ENCODE measurements around the gene RNF34. TPM values are rescaled to one million over a fixed set of nuclear protein-coding genes. Genes with fewer than 3 reads are reported as not detected.

The RNF34 gene
- total and polyA plus RNA-seq, 2 of the 13 experiments (the other 11 are each of a cell fraction or from before 2014, with no cell fraction given) = 36.8 to 53.2 TPM

GRCh38 chr12:121376754-121377697 is 22.9 kb upstream of the RNF34 start (continued):
- no peak for TF ChIP-seq ZFP91 (CRISPR knock-in tag; IDR thresholded peaks at IDR 0.05; ENCODE audit: borderline replicate concordance)
- TF ChIP-seq JDP2 (CRISPR knock-in tag; IDR thresholded peaks at IDR 0.05; ENCODE audit: borderline replicate concordance) = no peak
- TF ChIP-seq ZBTB4 (CRISPR knock-in tag; IDR thresholded peaks at IDR 0.05; ENCODE audit: borderline replicate concordance) = no peak
- peak; percentile 33; the same call in 1 of the 2 replicates for TF ChIP-seq DRAP1 (CRISPR knock-in tag; IDR thresholded peaks at IDR 0.05)
- TF ChIP-seq ARNTL (CRISPR knock-in tag; IDR thresholded peaks at IDR 0.05) = no peak
- TF ChIP-seq HMGXB3 (CRISPR knock-in tag; IDR thresholded peaks at IDR 0.05; ENCODE audit: borderline replicate concordance) = no peak
- no peak for TF ChIP-seq MED13 (CRISPR knock-in tag; IDR thresholded peaks at IDR 0.05)
- TF ChIP-seq TP53 (CRISPR knock-in tag; conservative IDR thresholded peaks at IDR 0.05) = no peak
- TF ChIP-seq SNRNP70 (IDR thresholded peaks at IDR 0.05; ENCODE audit: low read depth, low read length) = no peak
- TF ChIP-seq SOX5 (CRISPR knock-in tag; IDR thresholded peaks at IDR 0.05; ENCODE audit: borderline replicate concordance) = peak; percentile 70; the same call in 1 of the 2 replicates
- 0 out of 2 replicates have a peak, but pooled peaks have one; percentile 67 for TF ChIP-seq RCOR2 (CRISPR knock-in tag; IDR thresholded peaks at IDR 0.05)
- no peak for TF ChIP-seq FIP1L1 (IDR thresholded peaks at IDR 0.05; ENCODE audit: borderline replicate concordance, insufficient read depth, low read depth, low read length)
- 0 out of 2 replicates have a peak, but pooled peaks have one; percentile 10 for TF ChIP-seq PATZ1 (CRISPR knock-in tag; IDR thresholded peaks at IDR 0.05)
- TF ChIP-seq SMC3 (IDR thresholded peaks at IDR 0.05; ENCODE audit: low read length) = no peak
- no peak for TF ChIP-seq MXI1 (IDR thresholded peaks at IDR 0.05; ENCODE audit: borderline replicate concordance, low read depth, low read length)
